Esophagus muscularis mucosa (tissue), 4 donors: Measurements from ENCODE around the gene TADA3. TPM values are rescaled to one million over a fixed set of nuclear protein-coding genes. Genes with fewer than 3 reads are reported as not detected.

ENCODE experiments used
- DNase-seq: peaks from one replicate; pipeline ENCODE4 v3.0.0-alpha.2; 2017; ENCODE audit errors: extremely low spot score
- H3K27ac ChIP-seq, 4 donors: fragments of 200-600 bp; sonication (generic); replicated peaks in 1 of 4; 1 replicate in 3 of 4; 2 replicates in 1 of 4; pipeline ENCODE4 v1.5.1; 2016 to 2019; ENCODE audit warnings: mild to moderate bottlenecking in 1 of 4
- H3K27me3 ChIP-seq, 4 donors: fragments of 200-600 bp; sonication (generic); one replicate each; pipeline versions ENCODE4 v1.5.1 to v1.6.0; 2016 to 2019
- H3K36me3 ChIP-seq, 4 donors: fragments of 200-600 bp; sonication (generic); one replicate each; pipeline ENCODE4 v1.5.1; 2016 to 2019
- H3K4me1 ChIP-seq, 4 donors: fragments of 200-600 bp; sonication (generic); one replicate each; pipeline ENCODE4 v1.5.1; 2016 to 2019
- H3K4me3 ChIP-seq, 4 donors: fragments of 200-600 bp; sonication (generic); 1 replicate in 2 of 4; 2 replicates in 2 of 4; pipeline ENCODE4 v1.5.1; 2016 to 2019; ENCODE audit warnings: mild to moderate bottlenecking in 4 of 4, moderate library complexity in 1 of 4
- H3K9me3 ChIP-seq, 4 donors: fragments of 200-600 bp; sonication (generic); 1 replicate in 3 of 4; 2 replicates in 1 of 4; pipeline ENCODE4 v1.5.1; 2016 to 2019
- EP300 ChIP-seq: sonication (generic); formaldehyde crosslinking; IDR thresholded peaks from one replicate; pipeline ENCODE4 v1.6.1; 2017; ENCODE audit warnings: antibody characterized with exemption
- POLR2A ChIP-seq: fragments of 450-650 bp; IDR thresholded peaks from one replicate; pipeline ENCODE4 v1.6.1; 2017; ENCODE audit warnings: antibody characterized with exemption, moderate library complexity, mild to moderate bottlenecking, low read depth
- POLR2AphosphoS5 ChIP-seq, 2 donors: sonication (generic); formaldehyde crosslinking; IDR thresholded peaks; one replicate each; pipeline ENCODE4 v1.6.1; 2017; ENCODE audit warnings: antibody characterized with exemption in 2 of 2
- WGBS: methylation state at CpG from one replicate; pipeline ENCODE4 v1.1.5; 2018; 5-methylcytosine and 5-hydroxymethylcytosine counted together
- intact Hi-C: fragments of 100-400 bp; cut with DNase I; formaldehyde crosslinking; loops from one replicate; pipeline ENCODE4 v1.15.1; 2023
- total RNA-seq, 4 donors: library from RNA; depleted of rRNA; stranded (reverse); fragments of >200 nt; gene quantifications; one replicate each; pipeline versions ENCODE4 v1.1.0 to v1.2.1, GENCODE V29; 2016
- TF ChIP-seq, protein P1 (sequence below), 3 experiments: fragments of 200-600 bp in 2 of 3; fragments of 450-650 bp in 1 of 3; sonication (generic) in 2 of 3; IDR thresholded peaks; one replicate each; pipeline ENCODE4 v1.5.1; 2017 to 2019; ENCODE audit warnings: antibody characterized with exemption in 3 of 3, mild to moderate bottlenecking in 2 of 3, moderate library complexity in 1 of 3

Gene TADA3
- total RNA-seq, 4 donors from 2014 or later, result 64.4 to 80.9 (median 74.6) TPM

DNA sequence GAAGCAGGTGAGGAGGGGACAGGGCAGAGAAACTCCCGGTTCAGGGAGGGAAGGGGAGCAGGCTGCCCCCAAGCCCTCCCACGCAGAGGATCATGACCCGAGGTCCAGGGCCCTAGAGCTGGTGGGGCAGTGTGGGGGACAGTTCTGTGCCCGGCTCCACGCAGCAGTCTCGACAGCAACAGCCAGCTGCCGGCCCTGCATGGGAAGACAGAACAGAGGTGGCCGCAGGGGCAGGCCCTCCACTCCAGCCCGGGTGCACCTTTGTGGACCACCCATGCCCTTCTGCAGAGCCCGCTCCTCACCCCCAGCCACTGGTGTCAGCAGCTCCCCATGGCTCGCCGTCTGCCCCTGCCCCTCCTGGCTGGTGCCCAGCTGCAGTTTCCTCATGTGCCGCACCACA, 34.8 kb downstream of the TADA3 start:
- TF ChIP-seq, protein P1, sequence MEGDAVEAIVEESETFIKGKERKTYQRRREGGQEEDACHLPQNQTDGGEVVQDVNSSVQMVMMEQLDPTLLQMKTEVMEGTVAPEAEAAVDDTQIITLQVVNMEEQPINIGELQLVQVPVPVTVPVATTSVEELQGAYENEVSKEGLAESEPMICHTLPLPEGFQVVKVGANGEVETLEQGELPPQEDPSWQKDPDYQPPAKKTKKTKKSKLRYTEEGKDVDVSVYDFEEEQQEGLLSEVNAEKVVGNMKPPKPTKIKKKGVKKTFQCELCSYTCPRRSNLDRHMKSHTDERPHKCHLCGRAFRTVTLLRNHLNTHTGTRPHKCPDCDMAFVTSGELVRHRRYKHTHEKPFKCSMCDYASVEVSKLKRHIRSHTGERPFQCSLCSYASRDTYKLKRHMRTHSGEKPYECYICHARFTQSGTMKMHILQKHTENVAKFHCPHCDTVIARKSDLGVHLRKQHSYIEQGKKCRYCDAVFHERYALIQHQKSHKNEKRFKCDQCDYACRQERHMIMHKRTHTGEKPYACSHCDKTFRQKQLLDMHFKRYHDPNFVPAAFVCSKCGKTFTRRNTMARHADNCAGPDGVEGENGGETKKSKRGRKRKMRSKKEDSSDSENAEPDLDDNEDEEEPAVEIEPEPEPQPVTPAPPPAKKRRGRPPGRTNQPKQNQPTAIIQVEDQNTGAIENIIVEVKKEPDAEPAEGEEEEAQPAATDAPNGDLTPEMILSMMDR (IDR thresholded peaks at IDR 0.05), result no peak
- TF ChIP-seq POLR2A, result no peak
- no peak for TF ChIP-seq POLR2AphosphoS5 (IDR thresholded peaks at IDR 0.05)
- TF ChIP-seq EP300, result no peak
- Histone ChIP-seq H3K36me3 (peaks cover 54 to 99% (median 87%) of the 10 kb centered on the region in 4 donors), H3K4me3 (no peak overlapping the region), H3K27me3 (no peaks in the 10 kb centered on the region), H3K4me1 (peaks cover 8 to 17% (median 11%) of the 10 kb centered on the region in 4 donors), H3K9me3 (no peaks in the 10 kb centered on the region), H3K27ac (no peak overlapping the region)
- no peak for DNase-seq
- intact Hi-C loops, result no loop called here
- WGBS, result 86% methylated on average over 12 of the region's 13 CpGs

DNA sequence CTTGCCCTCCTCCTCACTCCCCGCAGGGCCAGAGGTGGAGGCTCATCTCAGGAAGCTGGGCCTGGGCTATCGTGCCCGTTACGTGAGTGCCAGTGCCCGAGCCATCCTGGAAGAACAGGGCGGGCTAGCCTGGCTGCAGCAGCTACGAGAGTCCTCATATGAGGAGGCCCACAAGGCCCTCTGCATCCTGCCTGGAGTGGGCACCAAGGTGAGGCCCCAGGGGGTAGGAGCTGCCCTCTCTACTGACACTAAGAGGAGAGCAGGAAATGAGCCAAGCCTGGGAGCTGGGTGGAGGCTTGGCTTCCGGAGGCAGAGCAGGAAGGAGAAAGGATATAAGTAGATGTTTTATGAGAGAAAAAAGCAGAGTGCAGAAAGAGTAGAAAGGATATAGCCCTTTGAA, 37.6 kb downstream of the TADA3 start:
- intact Hi-C loops, result loop anchor here (5.0 kb wide), 1 partner anchor 38 kb away; the partner anchor contains the start of genes ARPC4 and TADA3
- peaks cover 19 to 36% (median 30%) of the 10 kb centered on the region in 4 donors for H3K4me1 ChIP-seq
- no peak overlapping the region for H3K4me3 ChIP-seq
- H3K9me3 ChIP-seq, result no peaks in the 10 kb centered on the region
- 79% methylated on average over 7 of the region's 8 CpGs for WGBS
- DNase-seq, result no peak
- peak overlapping the region; percentile 22 to 51 (median 27) for H3K27ac ChIP-seq
- no peaks in the 10 kb centered on the region for H3K27me3 ChIP-seq
- TF ChIP-seq EP300 (no peak), POLR2AphosphoS5 (IDR thresholded peaks at IDR 0.05) (no peak), POLR2A (no peak)
- TF ChIP-seq, protein P1 (IDR thresholded peaks at IDR 0.05), result no peak
- H3K36me3 ChIP-seq, result peaks cover 36 to 83% (median 70%) of the 10 kb centered on the region in 4 donors

DNA sequence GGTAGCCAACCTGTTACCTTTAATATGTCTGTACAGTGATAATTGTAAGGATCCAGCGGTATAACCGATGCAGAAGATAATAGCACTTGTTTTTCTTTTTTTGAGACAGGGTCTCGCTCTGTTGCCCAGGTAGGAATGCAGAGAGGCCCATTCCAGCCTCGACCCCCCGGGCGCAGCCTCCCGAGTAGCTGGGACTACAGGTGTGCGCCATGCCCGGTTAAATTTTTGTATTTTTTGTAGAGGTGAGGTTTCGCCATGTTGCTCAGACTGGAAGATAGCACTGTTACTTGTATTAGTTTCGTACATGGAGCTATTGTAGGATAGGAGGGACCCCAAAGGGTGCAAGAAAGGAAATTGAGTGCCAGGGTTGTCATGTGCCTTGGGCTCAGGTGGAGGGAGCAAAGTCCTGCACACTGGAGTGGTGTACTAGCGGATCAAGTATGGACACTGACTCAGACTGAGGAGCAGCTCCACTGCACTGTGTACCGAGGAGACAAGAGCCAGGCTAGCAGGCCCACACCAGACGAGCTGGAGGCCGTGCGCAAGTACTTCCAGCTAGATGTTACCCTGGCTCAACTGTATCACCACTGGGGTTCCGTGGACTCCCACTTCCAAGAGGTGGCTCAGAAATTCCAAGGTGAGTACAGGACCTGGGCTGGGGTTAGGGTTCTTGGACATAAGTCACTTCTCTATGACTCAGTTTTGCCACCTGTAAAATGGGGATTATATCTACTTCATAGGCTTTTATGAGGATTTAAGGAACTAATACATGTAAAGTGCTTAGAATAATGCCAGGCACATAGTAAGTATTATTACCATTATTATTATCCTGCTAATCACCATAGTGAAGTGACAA, 41.5 kb downstream of the TADA3 start:
- TF ChIP-seq EP300, result no peak
- TF ChIP-seq, protein P1 (IDR thresholded peaks at IDR 0.05), result no peak
- no peak for TF ChIP-seq POLR2AphosphoS5 (IDR thresholded peaks at IDR 0.05)
- TF ChIP-seq POLR2A, result no peak
- H3K4me1 ChIP-seq, result peaks cover 25 to 50% (median 41%) of the 10 kb centered on the region in 4 donors
- 26% methylated on average over 14 of the region's 17 CpGs for WGBS
- H3K4me3 ChIP-seq, result peak overlapping the region; percentile 58 to 76 (median 69)
- H3K9me3 ChIP-seq, result no peaks in the 10 kb centered on the region
- intact Hi-C loops, result loop anchor here (5.0 kb wide), 1 partner anchor 42 kb away; the partner anchor contains the start of genes ARPC4 and TADA3
- peak overlapping the region; percentile 83 to 92 (median 90) for H3K27ac ChIP-seq
- no peak for DNase-seq
- H3K27me3 ChIP-seq, result no peaks in the 10 kb centered on the region
- peaks cover 18 to 74% (median 54%) of the 10 kb centered on the region in 4 donors for H3K36me3 ChIP-seq

DNA sequence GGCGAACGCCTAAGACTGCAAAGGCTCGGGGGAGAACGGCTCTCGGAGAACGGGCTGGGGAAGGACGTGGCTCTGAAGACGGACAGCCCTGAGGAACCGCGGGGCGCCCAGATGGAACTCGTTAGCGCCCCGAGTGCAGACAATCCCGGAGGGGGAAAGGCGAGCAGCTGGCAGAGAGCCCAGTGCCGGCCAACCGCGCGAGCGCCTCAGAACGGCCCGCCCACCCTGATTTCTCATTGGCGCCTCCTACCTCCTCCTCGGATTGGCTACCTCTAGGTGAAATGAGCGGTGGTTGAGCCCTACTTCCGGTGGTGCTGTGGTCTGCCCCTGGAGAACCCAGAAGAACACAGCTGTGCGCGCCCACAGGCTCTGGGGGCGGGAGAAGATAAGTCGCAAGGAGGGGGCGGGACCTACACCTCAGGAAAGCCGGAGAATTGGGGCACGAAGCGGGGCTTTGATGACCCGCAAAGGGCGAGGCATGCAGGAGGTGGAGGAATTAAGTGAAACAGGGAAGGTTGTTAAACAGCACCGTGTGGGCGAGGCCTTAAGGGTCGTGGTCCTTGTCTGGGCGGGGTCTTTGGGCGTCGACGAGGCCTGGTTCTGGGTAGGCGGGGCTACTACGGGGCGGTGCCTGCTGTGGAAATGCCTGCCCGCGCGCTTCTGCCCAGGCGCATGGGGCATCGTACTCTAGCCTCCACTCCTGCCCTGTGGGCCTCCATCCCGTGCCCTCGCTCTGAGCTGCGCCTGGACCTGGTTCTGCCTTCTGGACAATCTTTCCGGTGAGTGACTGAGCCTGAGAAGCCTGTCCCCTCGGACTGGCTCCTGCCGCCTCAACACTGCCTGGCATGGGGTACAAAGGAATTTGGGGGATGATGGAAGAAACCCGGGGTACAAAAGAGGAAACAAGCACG, 42.4 kb downstream of the TADA3 start, which contains the start of gene OGG1:
Gene OGG1 (plus strand): TSS at position 308 of the 911 bp plus-strand sequence. CDS start 335 bp downstream, at position 643.
- Histone ChIP-seq H3K9me3 (no peaks in the 10 kb centered on the region), H3K27me3 (no peaks in the 10 kb centered on the region), H3K36me3 (peaks cover 22 to 74% (median 57%) of the 10 kb centered on the region in 4 donors), H3K27ac (peak within 1 kb of the TSS; percentile 83 to 92 (median 90)), H3K4me1 (peaks cover 21 to 47% (median 38%) of the 10 kb centered on the region in 4 donors), H3K4me3 (peak within 1 kb of the TSS; percentile 58 to 76 (median 69))
- intact Hi-C loops, result loop anchor here (2.0 to 5.0 kb wide), 2 partner anchors 17 to 42 kb away; partner anchors contain the start of genes ARPC4 and TADA3
- 0% methylated on average over 43 of the region's 60 CpGs for WGBS
- DNase-seq, result peak; percentile 99
- peak; percentile 88 to 89 for TF ChIP-seq POLR2AphosphoS5 (IDR thresholded peaks at IDR 0.05)
- TF ChIP-seq EP300, result no peak
- no peak for TF ChIP-seq POLR2A
